T1000 (cell line): ENCODE data around the gene FOXD2.

Experiments
- DNase-seq: peaks from one replicate; lab custom pipeline; 2025; ENCODE audit warnings: mixed read lengths; lab: John Stamatoyannopoulos, UW

Gene FOXD2

GRCh38 chr1:47437447-47438164, at the start of gene FOXD2:
Gene FOXD2 (plus strand): TSS chr1:47438044. CDS start chr1:47438136, 92 bp downstream.
- DNase-seq = peak; percentile 97

GRCh38 chr1:47388891-47389238, 49.0 kb upstream of the FOXD2 start:
- no peak for DNase-seq

DNA sequence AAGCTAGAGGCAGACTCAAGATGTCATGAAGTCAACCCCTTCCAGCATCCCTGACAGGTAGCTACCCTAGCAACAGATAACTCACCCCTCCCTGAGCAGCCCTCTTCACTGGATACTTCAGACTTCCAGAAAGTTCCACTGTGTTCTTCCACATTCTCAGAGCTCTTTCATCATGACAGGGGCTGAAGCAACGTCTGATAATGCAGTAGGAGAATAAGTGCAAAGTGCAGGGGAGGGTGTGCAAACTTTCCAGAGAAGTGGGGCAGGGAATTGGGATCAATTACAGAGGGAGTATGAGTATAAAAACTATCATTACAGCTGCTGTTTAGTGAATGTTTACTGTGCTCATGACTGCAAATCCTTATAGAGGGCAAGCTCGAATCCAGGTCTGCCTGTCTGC, 48.1 kb upstream of the FOXD2 start:
- no peak for DNase-seq

DNA sequence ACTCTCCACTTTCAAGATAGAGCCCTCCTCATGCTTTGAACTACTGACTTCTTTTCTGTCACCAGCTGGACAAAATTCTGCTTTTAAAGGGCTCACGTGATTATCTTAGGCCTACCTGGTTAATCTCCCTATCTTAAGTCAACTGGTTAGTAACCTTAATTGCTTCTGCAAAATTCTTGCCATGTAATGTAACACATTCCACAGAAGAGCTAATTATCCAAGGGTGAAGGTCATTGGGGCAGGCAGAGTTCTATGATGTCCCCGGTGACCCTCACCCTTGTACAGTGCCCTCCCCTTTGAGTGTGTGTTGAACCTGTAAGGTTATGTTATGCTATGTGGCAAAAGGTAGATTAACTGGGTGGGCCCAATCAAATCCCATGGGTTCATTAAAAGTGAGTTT, 47.0 kb upstream of the FOXD2 start:
- DNase-seq = no peak

DNA sequence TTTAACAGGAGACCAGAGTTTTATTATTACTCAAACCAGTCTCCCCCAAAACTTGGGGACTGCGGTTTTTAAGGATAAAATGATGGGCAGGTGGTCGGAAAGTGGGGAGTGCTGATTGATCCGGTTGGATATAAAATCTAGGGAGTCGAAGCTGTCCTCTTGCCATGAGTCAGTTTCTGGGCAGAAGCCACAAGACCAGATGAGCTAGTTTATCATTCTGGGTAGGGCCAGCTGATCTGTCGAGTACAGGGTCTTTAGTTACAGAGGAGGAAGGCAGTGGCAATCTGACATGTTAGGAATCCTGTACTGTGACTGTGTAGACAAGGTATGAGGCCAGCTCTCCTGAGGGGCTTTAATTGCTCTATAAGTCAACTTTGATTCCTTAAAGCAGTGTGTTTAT, 44.7 kb upstream of the FOXD2 start:
- no peak for DNase-seq

DNA sequence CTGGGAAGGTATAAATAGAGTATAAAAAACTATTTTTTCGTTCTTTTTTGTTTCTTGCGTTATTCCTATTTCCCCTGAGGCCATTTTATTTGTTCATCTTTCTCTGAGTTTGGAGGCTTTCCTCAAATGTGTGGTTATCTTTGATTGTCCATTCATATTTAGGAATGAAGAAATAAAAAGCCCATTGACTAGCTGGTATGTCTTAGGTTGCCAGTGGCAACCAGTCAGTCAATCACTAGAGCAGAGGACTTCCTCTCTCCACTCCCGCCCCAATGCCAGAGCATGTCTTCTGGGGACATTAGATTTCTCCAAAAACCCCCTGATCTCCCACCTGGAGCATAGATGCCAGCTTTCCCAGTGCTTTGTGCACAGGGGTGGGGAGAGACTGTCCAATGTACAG, 42.4 kb upstream of the FOXD2 start:
- DNase-seq = no peak

- no peak for DNase-seq
These were observed 41.1 kb upstream of the FOXD2 start for GRCh38 chr1:47396671-47397196.

GRCh38 chr1:47399138-47399845, 38.6 kb upstream of the FOXD2 start:
- no peak for DNase-seq

DNA sequence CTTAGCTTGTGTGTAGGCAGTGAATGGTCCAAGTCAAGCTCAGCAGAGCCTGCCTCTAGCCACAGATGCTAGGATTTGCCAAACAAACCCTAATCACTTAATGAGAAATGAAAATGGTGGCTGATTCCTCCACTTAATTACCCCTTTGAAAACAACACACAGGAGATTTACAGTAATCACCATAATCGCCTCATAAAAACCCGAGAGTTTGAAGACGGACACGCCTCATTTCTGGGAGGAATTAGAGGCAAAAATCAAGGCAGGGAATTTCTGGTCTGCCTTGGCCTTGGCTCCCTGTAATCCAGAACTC, 38.0 kb upstream of the FOXD2 start:
- DNase-seq = no peak

- no peak for DNase-seq
These were observed 36.1 kb upstream of the FOXD2 start for GRCh38 chr1:47401761-47402160.

- no peak for DNase-seq
These were observed 35.3 kb upstream of the FOXD2 start for GRCh38 chr1:47402591-47402990.

DNA sequence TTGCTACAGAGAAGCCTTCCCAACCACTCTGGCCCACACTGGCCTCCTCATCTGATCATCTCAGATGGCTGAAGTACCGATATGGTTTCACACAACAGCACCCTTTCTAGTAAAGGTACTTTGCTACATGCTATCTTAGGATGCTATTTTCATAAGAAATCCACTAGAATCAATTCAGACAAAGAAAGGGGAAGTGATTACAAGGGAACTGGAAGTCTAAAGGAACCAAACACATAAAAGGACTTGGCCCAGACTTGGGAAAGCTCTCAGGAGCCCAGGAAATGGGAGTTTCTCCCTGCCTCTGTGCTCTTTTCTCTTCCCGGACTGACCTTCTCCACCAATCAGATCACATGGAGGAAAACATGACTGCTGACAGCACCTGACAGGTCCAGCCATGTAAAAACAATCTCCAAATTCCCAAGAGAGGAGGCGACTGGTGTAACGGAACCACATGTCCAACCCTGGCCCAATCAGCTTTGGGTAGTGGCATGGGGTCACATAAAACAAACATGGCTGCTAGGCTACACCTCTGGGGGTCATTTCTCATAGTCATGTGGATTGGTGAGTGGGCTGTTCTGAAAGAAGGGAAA, 34.4 kb upstream of the FOXD2 start:
- DNase-seq = no peak

DNA sequence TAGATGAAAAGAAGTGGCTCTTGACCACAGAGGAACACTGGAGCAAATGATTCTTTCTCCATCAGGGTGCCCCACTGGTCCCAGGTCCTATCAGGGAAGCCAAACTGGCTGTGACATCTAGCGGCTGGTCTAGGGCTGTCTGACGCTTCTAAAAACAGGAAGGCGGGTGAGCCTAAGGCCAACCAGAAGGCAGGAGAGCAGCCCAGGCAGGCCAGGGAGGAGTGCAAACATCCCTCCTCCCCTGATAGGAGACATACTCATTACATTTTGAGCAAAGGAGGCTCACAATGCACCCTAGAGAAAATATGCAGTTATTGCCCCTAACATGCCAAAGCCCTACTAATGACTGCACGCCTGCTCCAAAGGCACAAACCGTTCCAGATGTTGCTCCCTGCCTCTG, 32.1 kb upstream of the FOXD2 start:
- DNase-seq = no peak

DNA sequence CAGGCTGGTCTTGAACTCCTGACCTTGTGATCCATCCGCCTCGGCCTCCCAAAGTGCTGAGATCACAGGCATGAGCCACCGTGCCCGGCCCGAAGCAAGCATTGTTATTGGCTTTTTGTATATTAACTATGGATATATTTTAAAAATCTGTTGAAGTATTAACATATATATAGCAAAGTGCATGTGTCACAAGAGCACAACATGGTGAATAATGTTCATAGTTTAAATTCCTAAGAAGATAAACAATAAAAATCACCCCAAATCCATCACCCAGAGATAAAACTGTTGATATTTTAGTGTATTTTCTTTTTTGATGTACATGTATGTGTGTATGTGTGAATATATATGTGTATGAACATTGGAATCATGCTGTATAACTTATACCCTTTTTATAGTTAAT, 30.9 kb upstream of the FOXD2 start:
- no peak for DNase-seq

GRCh38 chr1:47407481-47407880, 30.4 kb upstream of the FOXD2 start:
- no peak for DNase-seq

GRCh38 chr1:47409311-47410067, 28.4 kb upstream of the FOXD2 start:
- DNase-seq = peak; percentile 4

GRCh38 chr1:47410068-47410455, 27.8 kb upstream of the FOXD2 start:
- no peak for DNase-seq

DNA sequence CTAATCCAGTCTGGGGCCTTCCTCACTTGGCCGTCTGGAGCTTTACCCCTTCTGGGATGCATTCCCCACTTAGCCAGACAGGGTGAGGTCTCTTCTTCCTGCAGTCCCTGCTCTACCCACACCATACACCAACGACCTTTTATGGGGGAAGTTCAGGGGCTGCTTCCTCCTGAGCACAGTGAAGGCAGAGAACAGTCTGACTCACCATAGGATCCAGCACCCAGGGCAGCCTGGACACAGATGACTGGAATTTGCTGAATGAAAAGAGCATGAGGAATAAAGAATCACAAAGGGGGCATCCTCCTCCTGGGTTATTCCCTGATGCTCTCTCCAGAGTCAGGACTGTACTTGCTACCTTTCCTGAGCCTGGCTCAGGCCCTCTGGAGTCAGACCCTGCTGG, 26.4 kb upstream of the FOXD2 start:
- no peak for DNase-seq

- no peak for DNase-seq
These were observed 25.4 kb upstream of the FOXD2 start for GRCh38 chr1:47412437-47412836.

DNA sequence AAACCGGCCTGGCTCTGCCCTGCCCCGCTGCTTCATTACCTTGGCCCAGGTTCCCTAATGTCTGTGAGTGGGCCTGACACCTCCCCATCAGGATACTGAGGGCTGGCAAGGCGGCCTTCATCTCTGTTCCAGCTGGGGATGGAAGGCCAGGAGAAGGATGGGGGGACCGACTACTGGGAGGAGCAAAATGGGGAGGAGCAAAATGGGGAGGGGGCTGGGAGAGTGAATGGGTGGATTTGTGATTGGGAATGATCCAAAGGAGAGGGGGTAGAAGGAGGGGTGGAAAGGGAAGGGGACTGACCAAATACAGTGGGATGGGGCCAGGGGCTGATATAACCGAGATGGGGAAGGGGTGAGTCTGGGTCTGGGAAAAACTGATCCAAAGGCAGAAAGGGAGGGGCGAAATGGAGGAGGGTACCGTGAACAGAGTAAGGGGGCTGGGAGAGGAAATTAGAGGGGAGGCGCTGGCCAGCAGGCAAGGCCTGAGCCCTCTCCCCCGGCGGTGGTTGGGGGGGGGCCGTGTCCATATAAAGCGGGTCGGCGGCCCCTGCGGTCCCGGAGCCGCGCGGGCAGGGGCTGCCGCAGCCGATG, 22.0 kb upstream of the FOXD2 start, which contains the start of gene FOXE3:
TSS of gene FOXE3 (plus strand) at position 558 of the 591 bp plus-strand sequence. CDS start at position 589, 31 bp downstream.
- no peak for DNase-seq

- DNase-seq = no peak
These were observed 21.3 kb upstream of the FOXD2 start for GRCh38 chr1:47416319-47417169.
